Mesothelial cell of epicardium (in vitro differentiated cells): ENCODE measurements around the gene CLIC1. TPM values are rescaled to one million over a fixed set of nuclear protein-coding genes. Genes with fewer than 3 reads are reported as not detected.

Experiments used
- DNase-seq, 2 experiments: peaks; one replicate each; pipeline ENCODE4 v3.0.0; 2021; ENCODE audit warnings: low spot score in 2 of 2; ENCODE audit not compliant: unreplicated experiment in 2 of 2
- H3K27ac Mint-ChIP-seq: 2 replicates; pipeline ENCODE4 v1.8.0; 2021; ENCODE audit warnings: mixed read lengths
- H3K27me3 Mint-ChIP-seq: 2 replicates; pipeline ENCODE4 v1.8.0; 2021; ENCODE audit warnings: low read depth, mixed read lengths
- H3K36me3 Mint-ChIP-seq: 2 replicates; pipeline ENCODE4 v1.8.0; 2021; ENCODE audit warnings: mixed read lengths
- H3K4me1 Mint-ChIP-seq: 2 replicates; pipeline ENCODE4 v1.8.0; 2021; ENCODE audit warnings: mixed read lengths
- H3K4me3 Mint-ChIP-seq: 2 replicates; pipeline ENCODE4 v1.8.0; 2021; ENCODE audit warnings: mild to moderate bottlenecking, moderate library complexity, mixed read lengths
- H3K9me3 Mint-ChIP-seq: 2 replicates; pipeline ENCODE4 v1.8.0; 2021; ENCODE audit warnings: mixed read lengths
- CTCF ChIP-seq: fragments of 200-600 bp; sonication (generic); IDR thresholded peaks from one replicate; pipeline ENCODE4 v1.5.0; 2021; ENCODE audit warnings: antibody characterized with exemption; ENCODE audit not compliant: unreplicated experiment
- total RNA-seq: library from RNA; stranded (reverse); gene quantifications from 3 replicates; pipeline ENCODE4 v1.2.1, GENCODE V29; 2021

CLIC1 gene
- 133 to 139 TPM (median 136 TPM) in 3 replicates for total RNA-seq

DNA sequence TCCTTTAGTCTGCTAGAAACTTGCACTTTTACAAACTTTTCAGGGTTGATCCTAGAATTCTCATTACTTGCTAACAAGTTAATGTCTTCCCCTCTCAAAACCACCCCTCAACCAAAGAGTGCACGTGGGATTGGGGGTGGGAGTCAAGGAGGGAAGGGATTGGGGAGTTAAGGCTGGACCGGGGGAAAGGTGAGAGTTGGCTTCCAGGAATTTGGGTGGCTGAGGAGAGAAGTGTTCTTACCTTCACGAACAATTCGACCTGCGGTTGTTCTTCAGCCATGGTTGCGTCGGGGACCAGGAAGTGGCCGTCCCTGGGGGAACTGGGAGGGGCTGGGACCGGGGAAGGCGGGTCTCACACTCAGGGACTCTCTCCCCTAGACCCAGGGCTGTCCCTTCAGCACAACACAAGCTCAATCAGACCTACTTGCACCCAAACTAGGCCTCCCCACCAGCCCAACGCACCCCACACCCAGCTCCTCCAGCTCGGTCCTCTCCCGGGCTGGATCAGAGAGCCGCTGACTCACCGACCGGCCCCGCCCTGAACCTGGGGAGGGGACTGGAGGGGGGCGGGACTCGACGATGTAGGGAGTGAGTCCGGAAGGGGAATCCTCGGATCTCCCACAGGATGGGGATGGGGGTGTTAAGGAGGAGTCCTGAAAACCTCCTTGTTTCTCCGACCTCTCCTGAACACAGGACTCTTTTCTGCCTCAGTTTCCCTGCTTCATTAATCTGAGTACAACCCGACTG, at the start of gene CLIC1:
CLIC1 (minus strand) TSS at position 510 of the 747 bp plus-strand sequence; CDS start at position 280, 230 bp downstream.
- Mint-ChIP-seq H3K36me3 (peaks cover 16% of the 10 kb centered on the region), H3K4me1 (peaks cover 63% of the 10 kb centered on the region), H3K27me3 (no peaks in the 10 kb centered on the region), H3K27ac (peak within 1 kb of the TSS; percentile 99), H3K9me3 (no peaks in the 10 kb centered on the region), H3K4me3 (peak within 1 kb of the TSS; percentile 82)
- DNase-seq = peak; percentile 63 to 78
- TF ChIP-seq CTCF = no peak

GRCh38 chr6:31785475-31785874, 49.1 kb upstream of the CLIC1 start:
- H3K27ac Mint-ChIP-seq = no peak overlapping the region
- no peaks in the 10 kb centered on the region for H3K9me3 Mint-ChIP-seq
- no peaks in the 10 kb centered on the region for H3K27me3 Mint-ChIP-seq
- H3K4me3 Mint-ChIP-seq = no peak overlapping the region
- no peaks in the 10 kb centered on the region for H3K4me1 Mint-ChIP-seq
- TF ChIP-seq CTCF = no peak
- H3K36me3 Mint-ChIP-seq = peaks cover 25% of the 10 kb centered on the region
- DNase-seq = no peak

DNA sequence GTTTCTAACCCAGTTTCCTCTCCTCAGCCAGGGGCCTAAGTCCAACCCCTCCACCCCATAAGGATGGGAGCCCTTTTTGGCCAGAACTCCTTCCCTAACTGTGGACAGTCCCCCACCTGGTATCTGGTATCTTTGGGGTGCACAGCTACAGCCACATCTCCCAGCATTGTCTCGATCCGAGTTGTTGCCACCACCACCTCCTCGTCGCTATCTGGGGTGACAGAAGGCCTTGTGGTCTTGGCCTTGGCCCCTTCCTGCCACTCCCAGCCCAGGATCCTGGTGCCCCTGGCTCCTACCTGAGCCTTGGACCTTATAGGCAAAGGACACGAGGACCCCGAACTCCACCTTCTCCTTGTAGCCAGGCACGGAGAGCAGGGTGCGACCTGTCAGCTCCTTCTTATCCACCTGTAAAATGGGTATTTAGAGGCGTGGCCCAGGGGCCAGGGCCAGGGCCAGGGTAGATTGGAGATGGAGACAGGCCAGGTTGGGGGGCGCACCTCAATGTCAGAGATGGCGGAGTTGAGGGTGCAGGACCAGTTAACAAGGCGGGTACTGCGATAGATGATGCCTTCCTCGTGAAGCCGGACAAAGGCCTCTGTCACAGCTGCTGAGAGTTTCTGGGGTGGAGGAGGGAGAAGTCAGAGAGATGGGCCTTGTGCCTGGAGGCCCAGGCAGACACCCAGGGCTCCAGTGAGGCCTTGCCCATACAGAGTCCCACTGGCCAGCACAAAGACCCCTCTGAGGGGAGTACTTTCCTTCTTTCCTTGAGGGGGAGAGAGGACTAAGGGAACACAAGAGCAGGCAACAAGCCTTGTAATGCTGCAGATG, 48.0 kb upstream of the CLIC1 start:
- TF ChIP-seq CTCF = no peak
- Mint-ChIP-seq H3K4me3 (no peak overlapping the region), H3K27me3 (no peaks in the 10 kb centered on the region), H3K36me3 (peaks cover 22% of the 10 kb centered on the region), H3K9me3 (no peaks in the 10 kb centered on the region), H3K4me1 (no peaks in the 10 kb centered on the region), H3K27ac (no peak overlapping the region)
- DNase-seq = no peak

- TF ChIP-seq CTCF = no peak
- Mint-ChIP-seq H3K27ac (no peak overlapping the region), H3K4me3 (no peak overlapping the region), H3K9me3 (no peaks in the 10 kb centered on the region), H3K36me3 (peaks cover 22% of the 10 kb centered on the region), H3K27me3 (no peaks in the 10 kb centered on the region), H3K4me1 (no peaks in the 10 kb centered on the region)
- no peak for DNase-seq
Observed at GRCh38 chr6:31782126-31782855, 46.0 kb upstream of the CLIC1 start.

DNA sequence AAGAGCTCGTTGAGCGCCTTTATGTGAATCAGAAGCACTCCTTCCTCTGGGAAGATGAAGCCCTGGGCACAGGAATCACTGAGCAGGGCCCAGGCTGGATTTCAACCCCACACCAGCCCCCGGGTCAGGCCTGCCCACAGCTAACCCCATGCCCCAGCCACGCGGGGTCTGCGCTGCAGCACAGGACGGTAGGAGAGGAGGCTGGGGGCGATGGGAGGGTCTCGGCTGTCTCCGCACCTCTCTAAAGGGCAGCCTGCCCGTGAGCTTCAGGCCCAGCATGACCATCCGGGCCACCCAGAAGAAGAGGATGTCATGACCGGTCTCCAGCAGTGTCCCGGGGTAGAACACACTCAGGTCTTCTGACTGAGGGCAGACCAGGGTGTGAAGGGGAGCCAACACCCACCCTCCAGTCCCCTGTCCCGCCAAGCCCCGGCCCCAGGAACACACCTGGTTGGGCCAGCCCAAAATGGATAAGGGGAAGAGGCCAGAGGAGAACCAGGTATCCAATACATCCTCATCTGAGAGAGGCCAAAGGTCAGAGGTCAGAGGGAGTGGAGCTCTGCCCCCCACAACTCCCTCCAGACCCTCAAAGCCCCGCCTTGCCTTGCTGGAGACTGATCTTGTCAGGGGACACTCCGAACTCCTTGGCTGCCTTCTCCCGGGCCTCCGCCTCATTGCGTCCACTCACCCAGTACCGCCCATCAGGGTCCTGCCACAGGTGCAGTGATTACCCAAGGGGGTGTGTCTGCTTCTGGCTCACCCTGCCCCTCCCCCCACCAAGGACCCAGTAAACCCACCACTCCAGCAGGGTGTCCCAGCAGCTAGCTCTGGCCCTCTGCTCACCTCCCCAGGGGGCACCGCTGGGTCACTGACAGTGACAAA, 45.2 kb upstream of the CLIC1 start:
- Mint-ChIP-seq H3K27ac (no peak overlapping the region), H3K4me3 (no peak overlapping the region), H3K9me3 (no peaks in the 10 kb centered on the region), H3K27me3 (no peaks in the 10 kb centered on the region), H3K4me1 (peaks cover 5% of the 10 kb centered on the region), H3K36me3 (peaks cover 22% of the 10 kb centered on the region)
- TF ChIP-seq CTCF = no peak
- DNase-seq = no peak
